ENCODE results near the gene CCDC15.

Gene CCDC15

GRCh38 chr11:125074511-125075241, 120.7 kb downstream of the CCDC15 start:
- H3K27ac ChIP-seq, result no peak overlapping the region
- no peak for TF ChIP-seq CTCF (conservative IDR thresholded peaks at IDR 0.05)

GRCh38 chr11:125075242-125075625, 121.2 kb downstream of the CCDC15 start:
- no peak overlapping the region for H3K27ac ChIP-seq
- no peak for TF ChIP-seq CTCF (conservative IDR thresholded peaks at IDR 0.05)

- no peak overlapping the region for H3K27ac ChIP-seq
Observed at GRCh38 chr11:125075900-125076317, 121.9 kb downstream of the CCDC15 start.

GRCh38 chr11:125076378-125076945, 122.5 kb downstream of the CCDC15 start:
- TF ChIP-seq CTCF (conservative IDR thresholded peaks at IDR 0.05), result no peak
- no peak overlapping the region for H3K27ac ChIP-seq

More at GRCh38 chr11:125075900-125076317, 121.9 kb downstream of the CCDC15 start:
- no peak for TF ChIP-seq CTCF (conservative IDR thresholded peaks at IDR 0.05)

- H3K27ac ChIP-seq, result no peak overlapping the region
Observed at GRCh38 chr11:125078016-125078415, 124.0 kb downstream of the CCDC15 start.

GRCh38 chr11:125078516-125079140, 124.6 kb downstream of the CCDC15 start:
- no peak for TF ChIP-seq CTCF (conservative IDR thresholded peaks at IDR 0.05)
- no peak overlapping the region for H3K27ac ChIP-seq

More at GRCh38 chr11:125078016-125078415, 124.0 kb downstream of the CCDC15 start:
- no peak for TF ChIP-seq CTCF (conservative IDR thresholded peaks at IDR 0.05)

GRCh38 chr11:125079151-125079877, 125.3 kb downstream of the CCDC15 start:
- H3K27ac ChIP-seq, result no peak overlapping the region
- TF ChIP-seq CTCF (conservative IDR thresholded peaks at IDR 0.05), result no peak

Measured in VCaP (cell line).